CD8-positive, alpha-beta memory T cell (primary cell): ENCODE measurements around the gene MS4A7. TPM values are rescaled to one million over a fixed set of nuclear protein-coding genes. Genes with fewer than 3 reads are reported as not detected.

Experiments used
- CTCF ChIA-PET: fragments of 350-600 bp; sonication (Branson Sonifier 250); formaldehyde crosslinking; loops from one replicate; lab custom pipeline; 2021; ENCODE audit warnings: antibody characterized with exemption; lab: Charles Lee
- POLR2A ChIA-PET: fragments of 350-600 bp; sonication (Branson Sonifier 250); formaldehyde crosslinking; loops from one replicate; lab custom pipeline; 2021; ENCODE audit warnings: antibody characterized with exemption; lab: Charles Lee
- DNase-seq, 5 donors: peaks; one replicate each; pipeline versions ENCODE4 v3.0.0 to v3.0.0-alpha.2; 2020 to 2022; ENCODE audit warnings: mixed read lengths in 1 of 5
- H3K27ac ChIP-seq: one replicate; pipeline ENCODE4 v1.7.0; 2013; ENCODE audit warnings: low read depth, mild to moderate bottlenecking, low read length, moderate library complexity
- H3K27me3 ChIP-seq: 2 replicates; pipeline ENCODE4 v1.7.0; 2013; ENCODE audit warnings: low read length, mild to moderate bottlenecking; ENCODE audit not compliant: insufficient read depth, poor library complexity, severe bottlenecking
- H3K36me3 ChIP-seq: 2 replicates; pipeline ENCODE4 v1.7.0; 2013; ENCODE audit warnings: mild to moderate bottlenecking, low read length, moderate library complexity; ENCODE audit not compliant: insufficient read depth
- H3K4me1 ChIP-seq: 2 replicates; pipeline ENCODE4 v1.7.0; 2013; ENCODE audit warnings: mild to moderate bottlenecking, low read length, moderate library complexity; ENCODE audit not compliant: insufficient read depth
- H3K4me3 ChIP-seq: 2 replicates; pipeline ENCODE4 v1.7.0; 2013; ENCODE audit warnings: mild to moderate bottlenecking, low read length
- H3K9me3 ChIP-seq: 2 replicates; pipeline ENCODE4 v1.7.0; 2013; ENCODE audit warnings: mild to moderate bottlenecking, low read length
- H3K27ac Mint-ChIP-seq, 8 donors: one replicate each; pipeline ENCODE4 v1.8.0; 2020 to 2021; ENCODE audit warnings: mixed read lengths in 8 of 8, mild to moderate bottlenecking in 6 of 8, inconsistent platforms in 3 of 8, moderate library complexity in 3 of 8
- H3K27me3 Mint-ChIP-seq, 2 donors: one replicate each; pipeline ENCODE4 v1.8.0; 2020 to 2021; ENCODE audit warnings: mixed read lengths in 2 of 2, mild to moderate bottlenecking in 1 of 2, moderate library complexity in 1 of 2
- H3K36me3 Mint-ChIP-seq, 3 donors: one replicate each; pipeline ENCODE4 v1.8.0; 2020 to 2021; ENCODE audit warnings: mixed read lengths in 3 of 3, inconsistent platforms in 1 of 3, mild to moderate bottlenecking in 1 of 3
- H3K4me1 Mint-ChIP-seq, 3 donors: one replicate each; pipeline ENCODE4 v1.8.0; 2020 to 2021; ENCODE audit warnings: mixed read lengths in 3 of 3, inconsistent platforms in 1 of 3, mild to moderate bottlenecking in 1 of 3
- H3K4me3 Mint-ChIP-seq, 7 donors: one replicate each; pipeline ENCODE4 v1.8.0; 2020 to 2021; ENCODE audit warnings: mixed read lengths in 7 of 7, mild to moderate bottlenecking in 6 of 7, moderate library complexity in 4 of 7, inconsistent platforms in 2 of 7
- H3K9me3 Mint-ChIP-seq, 5 donors: one replicate each; pipeline ENCODE4 v1.8.0; 2020 to 2022; ENCODE audit warnings: mixed read lengths in 5 of 5, mild to moderate bottlenecking in 3 of 5, moderate library complexity in 2 of 5, inconsistent platforms in 1 of 5
- polyA plus RNA-seq: library from polyadenylated mRNA; unstranded; fragments of 300-500 nt; fragmentation: Illumina TruSeq; gene quantifications from one replicate; pipeline ENCODE4 v1.2.3, GENCODE V29; 2021
- total RNA-seq, 2 experiments: library from RNA; stranded (reverse); gene quantifications; one replicate each; pipeline ENCODE4 v1.2.3, GENCODE V29; 2021

Gene MS4A7
- total and polyA plus RNA-seq, 3 experiments from 2014 or later = 0.51 to 0.98 TPM; not detected in 1

DNA sequence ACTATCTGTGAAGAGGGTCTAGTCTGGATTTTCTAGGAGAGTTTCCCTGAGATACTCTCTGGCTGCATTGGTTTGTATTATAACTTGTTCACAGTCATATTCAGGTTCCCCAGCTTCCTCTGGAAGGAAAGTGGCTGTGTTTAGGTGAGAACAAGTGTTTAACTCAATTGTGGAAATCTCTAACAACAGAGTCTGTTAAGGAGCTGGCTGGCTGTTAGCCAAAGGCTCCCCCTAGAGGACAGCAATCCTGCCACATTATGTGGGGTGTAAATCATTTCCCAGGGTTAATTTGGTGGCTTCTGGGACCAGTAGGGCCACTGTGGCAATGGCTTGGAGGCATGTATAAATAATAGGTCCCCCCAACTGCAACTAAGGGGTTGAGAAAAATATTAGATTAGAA, 32.8 kb upstream of the MS4A7 start:
- Mint-ChIP-seq H3K4me3 (no peak overlapping the region), H3K27ac (no peak overlapping the region), H3K36me3 (no peaks in the 10 kb centered on the region), H3K27me3 (peaks cover 1 to 37% of the 10 kb centered on the region in 2 donors), H3K9me3 (no peaks in the 10 kb centered on the region), H3K4me1 (no peaks in the 10 kb centered on the region)
- Histone ChIP-seq H3K36me3 (no peaks in the 10 kb centered on the region), H3K4me1 (no peaks in the 10 kb centered on the region), H3K27me3 (peaks cover 3% of the 10 kb centered on the region), H3K27ac (no peak overlapping the region), H3K9me3 (no peaks in the 10 kb centered on the region), H3K4me3 (no peak overlapping the region)
- CTCF ChIA-PET = interaction anchor here (0.9 to 1.6 kb wide), 2 partner anchors 163 to 167 kb away, joined by 3 read pairs; no protein-coding TSS in a partner anchor
- no peak for DNase-seq
- POLR2A ChIA-PET = no interaction called here

DNA sequence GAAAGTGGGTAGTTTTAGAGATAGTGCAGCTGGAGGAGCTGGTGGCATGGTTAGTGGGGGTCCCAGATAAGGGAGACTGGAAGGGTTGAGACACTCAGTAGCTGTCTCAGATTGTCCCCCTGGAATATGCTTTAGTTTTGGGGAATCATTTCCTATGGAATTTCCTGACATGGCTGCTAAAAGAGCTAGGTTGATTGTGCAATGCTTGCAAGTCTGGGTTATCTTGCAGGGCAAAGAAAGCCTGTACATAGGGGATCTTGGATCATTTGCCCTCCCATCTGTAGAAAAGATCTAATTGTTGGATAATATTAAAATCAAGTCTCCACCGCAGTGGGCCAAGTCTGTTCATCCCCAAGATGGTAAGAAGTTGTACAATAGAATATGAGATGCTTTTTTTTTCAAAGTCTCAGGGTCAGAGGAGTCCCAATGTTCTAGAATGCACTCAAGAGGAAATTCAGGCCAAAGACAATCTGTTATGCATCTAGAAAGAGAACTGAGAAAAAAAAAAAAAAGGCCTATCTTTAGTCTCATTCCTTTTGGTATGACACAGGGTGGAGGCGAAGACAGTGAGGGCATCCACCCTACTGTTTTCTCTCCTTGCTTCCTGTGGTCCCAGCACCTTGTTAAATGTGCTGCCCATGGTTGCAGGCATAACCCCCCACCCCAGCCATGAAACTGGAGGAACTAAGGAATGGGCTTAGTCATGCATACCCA, 31.1 kb upstream of the MS4A7 start:
- H3K27me3 Mint-ChIP-seq = peaks cover 1 to 30% of the 10 kb centered on the region in 2 donors
- ChIA-PET CTCF (no interaction called here), POLR2A (no interaction called here)
- Histone ChIP-seq H3K9me3 (no peaks in the 10 kb centered on the region), H3K27me3 (peaks cover 3% of the 10 kb centered on the region), H3K4me1 (no peaks in the 10 kb centered on the region), H3K27ac (no peak overlapping the region), H3K36me3 (no peaks in the 10 kb centered on the region), H3K4me3 (no peak overlapping the region)
- H3K9me3 Mint-ChIP-seq = no peaks in the 10 kb centered on the region
- H3K4me1 Mint-ChIP-seq = no peaks in the 10 kb centered on the region
- no peak for DNase-seq
- no peaks in the 10 kb centered on the region for H3K36me3 Mint-ChIP-seq
- no peak overlapping the region for H3K4me3 Mint-ChIP-seq
- H3K27ac Mint-ChIP-seq = no peak overlapping the region

DNA sequence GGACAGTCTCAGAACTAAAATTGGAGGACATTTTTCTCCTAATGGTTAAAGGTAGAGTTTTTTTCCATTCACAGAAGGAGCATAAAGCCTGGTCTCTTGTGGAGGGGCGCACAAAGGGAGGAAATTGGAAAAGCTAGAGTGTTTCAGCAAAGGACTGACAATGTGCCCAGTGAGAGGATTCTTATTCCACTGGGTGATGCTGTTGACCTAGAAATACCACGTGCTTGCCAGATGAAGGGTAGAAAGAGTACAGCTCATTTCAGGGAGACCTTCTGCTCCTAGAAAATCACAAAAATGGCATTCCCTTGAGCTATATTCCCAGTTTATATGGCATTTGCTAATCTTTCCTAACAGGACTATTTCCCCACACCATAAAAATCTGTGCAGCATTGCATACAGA, 30.2 kb upstream of the MS4A7 start:
- Mint-ChIP-seq H3K9me3 (no peaks in the 10 kb centered on the region), H3K36me3 (no peaks in the 10 kb centered on the region), H3K4me1 (no peaks in the 10 kb centered on the region), H3K27me3 (peaks cover 1 to 33% of the 10 kb centered on the region in 2 donors), H3K4me3 (no peak overlapping the region), H3K27ac (no peak overlapping the region)
- Histone ChIP-seq H3K36me3 (no peaks in the 10 kb centered on the region), H3K4me3 (no peak overlapping the region), H3K27ac (no peak overlapping the region), H3K9me3 (no peaks in the 10 kb centered on the region), H3K27me3 (peaks cover 3% of the 10 kb centered on the region), H3K4me1 (no peaks in the 10 kb centered on the region)
- CTCF ChIA-PET = no interaction called here
- POLR2A ChIA-PET = no interaction called here
- DNase-seq = no peak

DNA sequence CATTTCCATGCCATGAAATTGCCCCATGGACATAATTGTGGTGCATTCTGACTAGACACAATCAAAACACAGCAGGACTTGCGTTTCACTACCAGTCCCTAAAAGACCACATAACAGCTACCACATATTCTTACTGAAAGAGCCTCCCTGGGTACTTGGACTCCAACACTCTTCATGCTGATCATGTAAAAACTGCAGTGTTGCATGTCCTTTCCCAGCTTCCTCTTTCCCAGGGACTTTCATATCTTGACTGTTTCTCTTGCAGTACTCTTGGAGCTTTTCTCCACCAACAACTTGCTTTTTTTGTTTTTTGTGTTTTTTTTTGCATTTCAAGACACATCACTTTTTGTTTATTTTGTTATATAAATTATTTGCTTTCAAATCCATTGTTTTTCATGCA, 28.3 kb upstream of the MS4A7 start:
- Mint-ChIP-seq H3K4me3 (no peak overlapping the region), H3K9me3 (no peaks in the 10 kb centered on the region), H3K27ac (no peak overlapping the region), H3K27me3 (peaks cover 4 to 36% of the 10 kb centered on the region in 2 donors), H3K4me1 (no peaks in the 10 kb centered on the region), H3K36me3 (no peaks in the 10 kb centered on the region)
- H3K4me1 ChIP-seq = no peaks in the 10 kb centered on the region
- no peak overlapping the region for H3K27ac ChIP-seq
- POLR2A ChIA-PET = no interaction called here
- no peaks in the 10 kb centered on the region for H3K36me3 ChIP-seq
- H3K4me3 ChIP-seq = no peak overlapping the region
- CTCF ChIA-PET = no interaction called here
- no peaks in the 10 kb centered on the region for H3K9me3 ChIP-seq
- no peak for DNase-seq
- H3K27me3 ChIP-seq = peaks cover 3% of the 10 kb centered on the region

DNA sequence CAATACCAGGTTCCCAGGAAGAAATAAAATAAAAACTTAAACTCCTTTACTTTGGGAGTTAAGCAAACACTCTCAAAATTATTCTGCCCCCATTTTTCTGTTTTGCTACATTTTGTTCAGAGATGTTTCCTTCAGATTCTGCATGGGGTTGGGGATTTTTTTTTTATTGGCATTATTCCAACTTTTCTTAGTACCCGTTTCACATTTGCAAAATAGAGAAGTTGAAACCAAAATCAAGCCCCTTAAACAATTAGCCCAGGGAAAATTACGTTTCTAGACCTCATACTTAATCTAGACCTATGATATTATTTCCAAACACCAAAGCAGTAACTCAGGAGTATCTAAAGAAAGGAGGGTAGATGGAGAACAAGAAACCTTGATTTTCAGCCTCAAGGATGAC, 20.6 kb upstream of the MS4A7 start:
- ChIA-PET CTCF (no interaction called here), POLR2A (no interaction called here)
- no peaks in the 10 kb centered on the region for H3K9me3 ChIP-seq
- no peaks in the 10 kb centered on the region for H3K9me3 Mint-ChIP-seq
- H3K27ac ChIP-seq = no peak overlapping the region
- no peaks in the 10 kb centered on the region for H3K36me3 Mint-ChIP-seq
- no peak for DNase-seq
- H3K36me3 ChIP-seq = no peaks in the 10 kb centered on the region
- H3K4me1 Mint-ChIP-seq = no peaks in the 10 kb centered on the region
- no peak overlapping the region for H3K27ac Mint-ChIP-seq
- H3K4me3 ChIP-seq = no peak overlapping the region
- H3K27me3 Mint-ChIP-seq = peaks cover 6 to 26% of the 10 kb centered on the region in 2 donors
- H3K4me1 ChIP-seq = no peaks in the 10 kb centered on the region
- H3K4me3 Mint-ChIP-seq = no peak overlapping the region
- H3K27me3 ChIP-seq = no peaks in the 10 kb centered on the region

DNA sequence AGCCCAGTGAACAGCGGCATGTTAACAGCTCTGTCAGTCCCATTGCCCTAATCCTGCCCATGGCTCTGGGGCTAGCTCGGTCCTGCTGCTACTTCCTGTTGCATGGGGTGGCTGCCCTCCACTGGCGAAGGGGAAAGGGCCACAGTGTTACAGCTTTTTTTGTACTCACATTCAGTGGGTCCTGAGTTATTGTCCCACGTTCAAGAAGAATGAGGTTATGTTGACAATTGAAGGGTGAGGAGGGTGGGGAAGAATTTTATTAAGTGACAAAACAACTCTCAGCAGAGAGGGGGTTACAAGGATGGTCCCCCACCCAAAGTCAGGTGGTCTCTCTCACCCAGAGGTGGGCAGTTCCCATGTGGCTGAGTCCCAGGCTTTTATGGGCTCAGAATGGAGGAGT, 17.7 kb upstream of the MS4A7 start:
- no peak for DNase-seq
- Histone ChIP-seq H3K9me3 (no peaks in the 10 kb centered on the region), H3K36me3 (no peaks in the 10 kb centered on the region), H3K4me3 (no peak overlapping the region), H3K27ac (no peak overlapping the region), H3K4me1 (no peaks in the 10 kb centered on the region), H3K27me3 (no peaks in the 10 kb centered on the region)
- H3K27ac Mint-ChIP-seq = no peak overlapping the region
- H3K4me1 Mint-ChIP-seq = no peaks in the 10 kb centered on the region
- H3K36me3 Mint-ChIP-seq = no peaks in the 10 kb centered on the region
- no peak overlapping the region for H3K4me3 Mint-ChIP-seq
- H3K9me3 Mint-ChIP-seq = no peaks in the 10 kb centered on the region
- ChIA-PET CTCF (no interaction called here), POLR2A (no interaction called here)
- H3K27me3 Mint-ChIP-seq = peaks cover 9 to 30% of the 10 kb centered on the region in 2 donors

DNA sequence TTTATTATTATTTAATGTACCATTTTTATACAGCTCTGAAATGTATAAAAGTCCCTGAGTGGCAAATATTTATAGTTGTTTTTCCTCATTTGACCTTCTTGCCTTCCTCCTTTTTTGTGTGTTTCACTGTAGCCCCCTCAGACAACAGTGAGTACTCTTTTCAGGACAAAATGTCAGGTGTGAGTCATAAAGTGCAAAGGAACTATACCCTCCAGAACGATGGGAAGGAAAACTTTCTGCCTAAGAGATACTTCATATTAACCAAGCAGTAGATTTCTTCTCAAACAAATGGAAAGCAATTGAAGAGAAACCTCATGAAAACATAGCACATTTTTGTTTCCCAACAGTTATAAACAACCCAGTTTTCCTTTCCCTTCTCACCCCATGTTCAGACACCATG, 16.1 kb upstream of the MS4A7 start:
- no peak overlapping the region for H3K4me3 Mint-ChIP-seq
- H3K36me3 Mint-ChIP-seq = no peaks in the 10 kb centered on the region
- H3K27me3 Mint-ChIP-seq = peaks cover 9 to 25% of the 10 kb centered on the region in 2 donors
- no peaks in the 10 kb centered on the region for H3K27me3 ChIP-seq
- no peaks in the 10 kb centered on the region for H3K4me1 Mint-ChIP-seq
- no peak overlapping the region for H3K27ac Mint-ChIP-seq
- DNase-seq = no peak
- H3K27ac ChIP-seq = no peak overlapping the region
- ChIA-PET POLR2A (no interaction called here), CTCF (no interaction called here)
- H3K4me1 ChIP-seq = no peaks in the 10 kb centered on the region
- H3K9me3 Mint-ChIP-seq = no peaks in the 10 kb centered on the region
- no peaks in the 10 kb centered on the region for H3K9me3 ChIP-seq
- H3K4me3 ChIP-seq = no peak overlapping the region
- no peaks in the 10 kb centered on the region for H3K36me3 ChIP-seq

DNA sequence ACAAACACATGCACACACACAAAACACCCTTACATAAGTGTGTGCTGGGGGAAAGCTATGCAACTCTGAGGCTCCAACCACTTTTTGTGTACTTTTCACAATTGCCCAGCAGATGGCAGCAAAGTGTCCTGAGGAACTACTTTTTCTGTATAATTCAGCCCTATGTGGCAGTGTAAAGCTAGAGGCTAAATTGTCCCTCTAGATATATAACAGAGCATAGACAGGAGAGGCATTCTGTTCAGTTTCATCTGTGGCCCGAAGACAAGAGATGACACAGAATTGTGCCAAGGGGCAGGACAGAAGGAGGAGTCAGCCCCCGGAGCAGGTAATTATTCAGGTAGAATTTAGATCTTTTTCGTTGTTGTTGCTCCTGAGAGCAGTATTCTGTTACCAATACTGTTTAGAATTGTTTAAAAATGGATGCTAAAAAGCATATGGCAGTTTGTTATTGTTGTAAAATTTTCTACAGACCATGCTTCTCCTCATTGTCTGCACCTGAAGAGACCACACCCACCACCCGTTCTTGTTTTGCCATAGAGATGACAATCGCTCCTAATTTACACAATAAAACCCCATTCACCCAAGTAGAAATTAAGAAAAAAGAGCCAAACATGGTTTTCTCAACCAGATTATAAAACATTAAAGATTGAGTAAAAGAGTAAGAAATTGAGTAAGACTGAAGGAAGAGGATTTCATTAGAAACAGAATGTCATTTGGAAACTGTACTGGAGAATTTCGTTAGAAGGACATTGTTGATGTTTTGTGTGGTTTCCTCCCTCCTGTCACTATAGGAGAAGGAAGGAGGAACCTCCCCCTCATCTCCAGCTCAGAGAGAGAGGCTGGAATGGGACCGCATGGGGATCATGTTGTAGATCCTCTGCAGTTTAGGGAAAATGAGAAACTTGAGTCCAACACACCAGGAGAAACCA, 14.5 kb upstream of the MS4A7 start:
- Histone ChIP-seq H3K27ac (no peak overlapping the region), H3K4me1 (no peaks in the 10 kb centered on the region), H3K4me3 (no peak overlapping the region), H3K36me3 (no peaks in the 10 kb centered on the region), H3K27me3 (no peaks in the 10 kb centered on the region), H3K9me3 (no peaks in the 10 kb centered on the region)
- no peak overlapping the region for H3K4me3 Mint-ChIP-seq
- ChIA-PET POLR2A (interaction anchor here (0.6 kb wide), 1 partner anchor 371 kb away, joined by 3 read pairs; no protein-coding TSS in a partner anchor), CTCF (interaction anchor here (0.8 to 2.1 kb wide), 7 partner anchors 14 to 270 kb away, joined by 3 to 16 read pairs (median 3); no protein-coding TSS in a partner anchor)
- DNase-seq = peak; percentile 24 to 59 (median 35)
- H3K9me3 Mint-ChIP-seq = no peaks in the 10 kb centered on the region
- no peaks in the 10 kb centered on the region for H3K4me1 Mint-ChIP-seq
- H3K27ac Mint-ChIP-seq = no peak overlapping the region
- no peaks in the 10 kb centered on the region for H3K36me3 Mint-ChIP-seq
- peaks cover 9 to 33% of the 10 kb centered on the region in 2 donors for H3K27me3 Mint-ChIP-seq
